ENCODE data around the gene CDHR2. TPM values are rescaled to one million over a fixed set of nuclear protein-coding genes. Genes with fewer than 3 reads are reported as not detected.
"Not testable (repeated sequence)": the region's sequence is repeated elsewhere in the genome, so short reads cannot be mapped to it uniquely, and the experiment has no call there.

Gene CDHR2
- total RNA-seq, 2 experiments from 2014 or later = 0.23 to 0.47 TPM

GRCh38 chr5:176596689-176597416 is 47.7 kb downstream of the CDHR2 start:
- H3K27ac Mint-ChIP-seq = peak overlapping the region; percentile 80
- intact Hi-C loops (cut with micrococcal nuclease) = no loop called here
- ATAC-seq (peak; percentile 84), DNase-seq (peak; percentile 77)
- H3K9me3 Mint-ChIP-seq = no peaks in the 10 kb centered on the region
- H3K4me1 Mint-ChIP-seq (ENCODE audit: low read depth) = peaks cover 11% of the 10 kb centered on the region
- ChIA-PET CTCF (interaction anchor here (0.9 to 2.7 kb wide), 12 partner anchors 9 to 220 kb away, joined by 3 to 15 read pairs (median 4); partner anchors contain the start of gene GPRIN1), POLR2A (interaction anchor here (0.8 to 1.3 kb wide), 6 partner anchors 9 to 57 kb away, joined by 3 to 7 read pairs (median 3); no protein-coding TSS in a partner anchor)
- peaks cover 8% of the 10 kb centered on the region for H3K27me3 Mint-ChIP-seq
- H3K4me3 Mint-ChIP-seq = peak overlapping the region; percentile 67
- no peaks in the 10 kb centered on the region for H3K36me3 Mint-ChIP-seq (ENCODE audit: low read depth)
- peak; percentile 49 for TF ChIP-seq CTCF (IDR thresholded peaks at IDR 0.05)

- no peak for ATAC-seq
- H3K27me3 Mint-ChIP-seq = peaks cover 8% of the 10 kb centered on the region
- no peaks in the 10 kb centered on the region for H3K9me3 Mint-ChIP-seq
- DNase-seq = peak; percentile 46
- H3K36me3 Mint-ChIP-seq (ENCODE audit: low read depth) = no peaks in the 10 kb centered on the region
- peaks cover 11% of the 10 kb centered on the region for H3K4me1 Mint-ChIP-seq (ENCODE audit: low read depth)
- ChIA-PET CTCF (interaction anchor here (0.9 to 2.7 kb wide), 7 partner anchors 8 to 220 kb away, joined by 3 to 15 read pairs (median 4); no protein-coding TSS in a partner anchor), POLR2A (interaction anchor here (0.8 to 1.1 kb wide), 2 partner anchors 10 to 49 kb away, joined by 3 read pairs; no protein-coding TSS in a partner anchor)
- intact Hi-C loops (cut with micrococcal nuclease) = no loop called here
- TF ChIP-seq CTCF (IDR thresholded peaks at IDR 0.05) = no peak
- no peak overlapping the region for H3K27ac Mint-ChIP-seq
- H3K4me3 Mint-ChIP-seq = peak overlapping the region; percentile 52
Observed at GRCh38 chr5:176597417-176598389, 48.6 kb downstream of the CDHR2 start.

- H3K27me3 Mint-ChIP-seq; H3K4me3 Mint-ChIP-seq; H3K27ac Mint-ChIP-seq; POLR2A ChIA-PET; CTCF ChIA-PET; intact Hi-C loops (cut with micrococcal nuclease); H3K9me3 Mint-ChIP-seq; H3K36me3 Mint-ChIP-seq (ENCODE audit: low read depth); ATAC-seq: not testable (repeated sequence)
- H3K4me1 Mint-ChIP-seq (ENCODE audit: low read depth) = peaks cover 11% of the 10 kb centered on the region
- DNase-seq = peak; percentile 37
Observed at GRCh38 chr5:176599749-176600430, 50.7 kb downstream of the CDHR2 start.

- intact Hi-C loops (cut with micrococcal nuclease) = no loop called here
- DNase-seq (no peak), ATAC-seq (no peak)
- Mint-ChIP-seq H3K27ac (no peak overlapping the region), H3K4me3 (no peak overlapping the region), H3K27me3 (peaks cover 5% of the 10 kb centered on the region), H3K9me3 (no peaks in the 10 kb centered on the region), H3K36me3 (ENCODE audit: low read depth) (no peaks in the 10 kb centered on the region), H3K4me1 (ENCODE audit: low read depth) (peaks cover 3% of the 10 kb centered on the region)
- POLR2A ChIA-PET = no interaction called here
- CTCF ChIA-PET = interaction anchor here (0.8 to 1.6 kb wide), 2 partner anchors 23 to 28 kb away, joined by 3 read pairs; no protein-coding TSS in a partner anchor
- no peak for TF ChIP-seq CTCF (IDR thresholded peaks at IDR 0.05)
Observed at GRCh38 chr5:176601901-176602482, 52.9 kb downstream of the CDHR2 start.

- ChIA-PET CTCF (interaction anchor here (1.6 kb wide), 1 partner anchor 24 kb away, joined by 3 read pairs; no protein-coding TSS in a partner anchor), POLR2A (no interaction called here)
- H3K36me3 Mint-ChIP-seq (ENCODE audit: low read depth) = no peaks in the 10 kb centered on the region
- ATAC-seq (no peak), DNase-seq (no peak)
- H3K4me1 Mint-ChIP-seq (ENCODE audit: low read depth) = peaks cover 3% of the 10 kb centered on the region
- intact Hi-C loops (cut with micrococcal nuclease) = no loop called here
- H3K9me3 Mint-ChIP-seq = no peaks in the 10 kb centered on the region
- H3K27me3 Mint-ChIP-seq = peaks cover 5% of the 10 kb centered on the region
- H3K27ac Mint-ChIP-seq = no peak overlapping the region
- no peak for TF ChIP-seq CTCF (IDR thresholded peaks at IDR 0.05)
- no peak overlapping the region for H3K4me3 Mint-ChIP-seq
Observed at GRCh38 chr5:176603091-176603490, 53.9 kb downstream of the CDHR2 start.

Measured in activated CD8-positive, alpha-beta T cell treated with anti-CD3 and anti-CD28 coated beads for 36 hours (primary cell).